Stimulated activated CD4-positive, alpha-beta T cell treated with anti-CD3 and anti-CD28 coated beads, Interleukin-1b, Interleukin-23, amount 100 ng/mL, for 4 hours (primary cell): ENCODE data around the gene CHRNA1.

ENCODE experiments used
- DNase-seq, 2 donors: peaks; one replicate each; pipeline ENCODE4 v3.0.0-alpha.2; 2020; ENCODE audit warnings: low read depth in 2 of 2

The CHRNA1 gene

GRCh38 chr2:174760845-174761473, 3.3 kb downstream of the CHRNA1 start:
- DNase-seq: no peak

- DNase-seq: no peak
Observed at GRCh38 chr2:174759381-174760065, 4.7 kb downstream of the CHRNA1 start.

GRCh38 chr2:174756743-174757142, 7.5 kb downstream of the CHRNA1 start:
- DNase-seq: no peak

GRCh38 chr2:174753038-174753633, 11.1 kb downstream of the CHRNA1 start:
- DNase-seq: no peak

GRCh38 chr2:174752403-174753037, 11.8 kb downstream of the CHRNA1 start:
- DNase-seq: no peak

- DNase-seq: no peak
Observed at GRCh38 chr2:174750923-174751441, 13.3 kb downstream of the CHRNA1 start.

GRCh38 chr2:174749793-174750192, 14.5 kb downstream of the CHRNA1 start:
- DNase-seq: no peak

GRCh38 chr2:174748948-174749347, 15.3 kb downstream of the CHRNA1 start:
- peak; percentile 49 to 72 for DNase-seq

GRCh38 chr2:174745142-174745541, 19.1 kb downstream of the CHRNA1 start:
- DNase-seq: no peak

GRCh38 chr2:174744111-174744510, 20.2 kb downstream of the CHRNA1 start:
- DNase-seq: no peak

GRCh38 chr2:174740721-174741120, 23.6 kb downstream of the CHRNA1 start:
- DNase-seq: no peak

GRCh38 chr2:174738841-174739240, 25.4 kb downstream of the CHRNA1 start:
- no peak for DNase-seq

GRCh38 chr2:174731546-174731945, 32.7 kb downstream of the CHRNA1 start:
- DNase-seq: no peak

GRCh38 chr2:174730698-174731018, 33.6 kb downstream of the CHRNA1 start:
- no peak for DNase-seq

GRCh38 chr2:174729797-174730697, 34.2 kb downstream of the CHRNA1 start:
- DNase-seq: peak in 1 of 2 donors; percentile 39

GRCh38 chr2:174728096-174728495, 36.2 kb downstream of the CHRNA1 start:
- no peak for DNase-seq

GRCh38 chr2:174726212-174726611, 38.1 kb downstream of the CHRNA1 start:
- DNase-seq: no peak

- no peak for DNase-seq
Observed at GRCh38 chr2:174722942-174723592, 41.2 kb downstream of the CHRNA1 start.

- no peak for DNase-seq
Observed at GRCh38 chr2:174719016-174719415, 45.3 kb downstream of the CHRNA1 start.

GRCh38 chr2:174718591-174718990, 45.7 kb downstream of the CHRNA1 start:
- no peak for DNase-seq

GRCh38 chr2:174717916-174718315, 46.4 kb downstream of the CHRNA1 start:
- DNase-seq: no peak
